H1 (cell line): ENCODE results near the gene MUC4. TPM values are rescaled to one million over a fixed set of nuclear protein-coding genes. Genes with fewer than 3 reads are reported as not detected.

Experiments used
- CTCF ChIA-PET: fragments of 300-600 bp; sonication (Branson Sonifier 250); formaldehyde crosslinking; loops from one replicate; lab custom pipeline; 2021; ENCODE audit not compliant: partially characterized antibody; lab: Charles Lee
- POLR2A ChIA-PET: fragments of 300-600 bp; sonication (Branson Sonifier 250); formaldehyde crosslinking; loops from one replicate; lab custom pipeline; 2021; ENCODE audit warnings: inconsistent platforms; ENCODE audit not compliant: partially characterized antibody; lab: Charles Lee
- DNase-seq, 2 experiments: peaks; one replicate each; pipeline versions ENCODE4 v3.0.0 to v3.0.0-alpha.2; 2010 to 2022; ENCODE audit warnings: low spot score in 2 of 2, low read depth in 1 of 2, mixed read lengths in 1 of 2
- FAIRE-seq: peaks from 2 replicates; lab custom pipeline; 2011; peaks lifted over from hg19 to GRCh38; lab: Jason Lieb, UNC
- H2AFZ ChIP-seq: 2 replicates; pipeline ENCODE4 v1.8.1; 2012; ENCODE audit warnings: low read length, inconsistent platforms
- H2AK5ac ChIP-seq: 2 replicates; pipeline ENCODE4 v1.6.1; 2013; ENCODE audit warnings: low read depth, low read length
- H2BK120ac ChIP-seq: replicated peaks from 2 replicates; pipeline ENCODE3; 2013; ENCODE audit warnings: low read depth, low read length, inconsistent platforms
- H2BK12ac ChIP-seq: 2 replicates; pipeline ENCODE4 v1.6.1; 2013; ENCODE audit warnings: low read depth, low read length
- H2BK15ac ChIP-seq: 2 replicates; pipeline ENCODE4 v1.6.1; 2013; ENCODE audit warnings: low read length
- H2BK20ac ChIP-seq: 2 replicates; pipeline ENCODE4 v1.6.1; 2013; ENCODE audit warnings: low read length
- H2BK5ac ChIP-seq: 2 replicates; pipeline ENCODE4 v1.6.1; 2013; ENCODE audit warnings: low read depth, low read length
- H3K14ac ChIP-seq: 2 replicates; pipeline ENCODE4 v1.6.1; 2013; ENCODE audit warnings: inconsistent platforms; ENCODE audit not compliant: insufficient read length
- H3K18ac ChIP-seq: 2 replicates; pipeline ENCODE4 v1.6.1; 2013; ENCODE audit warnings: low read length; ENCODE audit errors: extremely low read depth
- H3K23ac ChIP-seq: 2 replicates; pipeline ENCODE4 v1.6.1; 2013; ENCODE audit warnings: inconsistent platforms; ENCODE audit not compliant: insufficient read length
- H3K23me2 ChIP-seq: 2 replicates; pipeline ENCODE4 v1.6.1; 2013; ENCODE audit warnings: low read depth, low read length
- H3K27ac ChIP-seq: 2 replicates; pipeline ENCODE4 v1.6.1; 2011; ENCODE audit warnings: low read depth, low read length, inconsistent platforms
- H3K27me3 ChIP-seq, 4 experiments: replicated peaks in 1 of 4; 1 replicate in 1 of 4; 2 replicates in 3 of 4; pipeline versions ENCODE4 v1.6.1 to v1.8.1; 2011 to 2013; ENCODE audit warnings: low read length in 3 of 4, mild to moderate bottlenecking in 3 of 4, inconsistent platforms in 2 of 4, mixed read lengths in 2 of 4, moderate library complexity in 1 of 4; ENCODE audit not compliant: control insufficient read depth in 3 of 4, insufficient read depth in 3 of 4; ENCODE audit errors: extremely low read depth in 1 of 4
- H3K36me3 ChIP-seq, 4 experiments: 2 replicates each; pipeline versions ENCODE4 v1.6.1 to v1.8.1; 2011 to 2013; ENCODE audit warnings: mild to moderate bottlenecking in 4 of 4, low read length in 3 of 4, moderate library complexity in 2 of 4, control low read depth in 1 of 4, inconsistent platforms in 1 of 4; ENCODE audit not compliant: insufficient read depth in 4 of 4, control insufficient read depth in 2 of 4
- H3K4ac ChIP-seq: replicated peaks from 2 replicates; pipeline ENCODE3; 2013; ENCODE audit warnings: low read length, low read depth, mixed read lengths, inconsistent platforms; ENCODE audit not compliant: insufficient read length
- H3K4me1 ChIP-seq, 4 experiments: replicated peaks in 1 of 4; 1 replicate in 1 of 4; 2 replicates in 3 of 4; pipeline versions ENCODE4 v1.6.1 to v1.8.1; 2011 to 2013; ENCODE audit warnings: low read length in 3 of 4, inconsistent platforms in 2 of 4, mixed read lengths in 1 of 4; ENCODE audit not compliant: insufficient read depth in 4 of 4, control insufficient read depth in 3 of 4
- H3K4me2 ChIP-seq, 2 experiments: 2 replicates each; pipeline versions ENCODE4 v1.6.1 to v1.8.1; 2011 to 2013; ENCODE audit warnings: low read depth in 2 of 2, low read length in 2 of 2, control low read depth in 1 of 2, inconsistent platforms in 1 of 2, mild to moderate bottlenecking in 1 of 2; ENCODE audit not compliant: insufficient read depth in 1 of 2
- H3K4me3 ChIP-seq, 4 experiments: fragments of 200-600, 300-600 bp in 1 of 4; sonication (generic), shearing (Covaris generic), sonication (Bioruptor Twin) in 1 of 4; 2 replicates each; pipeline versions ENCODE4 v1.5.1 to v1.8.1; 2011 to 2016; ENCODE audit warnings: low read length in 4 of 4, low read depth in 3 of 4, control low read depth in 2 of 4, inconsistent platforms in 2 of 4, mild to moderate bottlenecking in 2 of 4, mixed read lengths in 1 of 4, moderate library complexity in 1 of 4; ENCODE audit not compliant: insufficient read depth in 2 of 4; ENCODE audit errors: extremely low read depth in 1 of 4
- H3K56ac ChIP-seq: replicated peaks from 2 replicates; pipeline ENCODE3; 2013; ENCODE audit warnings: low read depth, mild to moderate bottlenecking, mixed read lengths, low read length, inconsistent platforms; ENCODE audit not compliant: insufficient read length
- H3K79me1 ChIP-seq: 2 replicates; pipeline ENCODE4 v1.6.1; 2013; ENCODE audit warnings: low read depth, low read length, control low read depth
- H3K79me2 ChIP-seq, 2 experiments: 2 replicates each; pipeline versions ENCODE4 v1.6.1 to v1.8.1; 2012 to 2013; ENCODE audit warnings: low read length in 2 of 2, mild to moderate bottlenecking in 2 of 2, inconsistent platforms in 1 of 2; ENCODE audit not compliant: insufficient read depth in 2 of 2, control insufficient read depth in 1 of 2
- H3K9ac ChIP-seq, 4 experiments: replicated peaks in 1 of 4; 1 replicate in 1 of 4; 2 replicates in 3 of 4; pipeline versions ENCODE4 v1.6.1 to v1.8.1; 2011 to 2013; ENCODE audit warnings: low read depth in 3 of 4, low read length in 3 of 4, control low read depth in 2 of 4, mild to moderate bottlenecking in 2 of 4, moderate library complexity in 2 of 4, inconsistent platforms in 1 of 4; ENCODE audit errors: extremely low read depth in 1 of 4
- H3K9me3 ChIP-seq, 2 experiments: 2 replicates each; pipeline versions ENCODE4 v1.6.1 to v1.8.1; 2012 to 2013; ENCODE audit warnings: mild to moderate bottlenecking in 2 of 2, moderate library complexity in 2 of 2, control low read depth in 1 of 2, inconsistent platforms in 1 of 2, low read depth in 1 of 2, low read length in 1 of 2, mixed read lengths in 1 of 2; ENCODE audit not compliant: insufficient read depth in 2 of 2
- H4K20me1 ChIP-seq, 2 experiments: replicated peaks in 1 of 2; 2 replicates each; pipeline versions ENCODE3 to v1.8.1; 2011 to 2013; ENCODE audit warnings: inconsistent platforms in 2 of 2, low read length in 2 of 2, mild to moderate bottlenecking in 1 of 2; ENCODE audit not compliant: insufficient read depth in 2 of 2, control insufficient read depth in 1 of 2
- H4K5ac ChIP-seq: 2 replicates; pipeline ENCODE4 v1.6.1; 2013; ENCODE audit warnings: low read length, low read depth, mixed read lengths, inconsistent platforms; ENCODE audit not compliant: insufficient read length
- H4K8ac ChIP-seq: 2 replicates; pipeline ENCODE4 v1.8.0; 2013; ENCODE audit warnings: mild to moderate bottlenecking, moderate library complexity, low read length, inconsistent platforms; ENCODE audit not compliant: insufficient read depth; ENCODE audit errors: extremely low read depth
- H4K91ac ChIP-seq: replicated peaks from 2 replicates; pipeline ENCODE3; 2013; ENCODE audit warnings: low read length, mixed read lengths, inconsistent platforms; ENCODE audit not compliant: insufficient read length
- ATF2 ChIP-seq: IDR thresholded peaks from 2 replicates; pipeline ENCODE4 v1.6.1; 2012; ENCODE audit warnings: low read length, inconsistent platforms
- E2F6 ChIP-seq: IDR thresholded peaks from 2 replicates; pipeline ENCODE4 v1.6.1; 2012; ENCODE audit warnings: inconsistent platforms
- EGR1 ChIP-seq: IDR thresholded peaks from 2 replicates; pipeline ENCODE4 v1.6.1; 2011; ENCODE audit warnings: low read depth, low read length, borderline replicate concordance
- EZH2 ChIP-seq: fragments of 200-600 bp; sonication (generic); IDR thresholded peaks from 2 replicates; pipeline ENCODE4 v1.7.1; 2012; ENCODE audit warnings: low read depth, mild to moderate bottlenecking, moderate library complexity, low read length, inconsistent platforms; ENCODE audit not compliant: severe bottlenecking
- JUN ChIP-seq: IDR thresholded peaks from 2 replicates; pipeline ENCODE4 v1.6.1; 2011; ENCODE audit warnings: low read depth, mild to moderate bottlenecking, improper control_type of control experiment, low read length
- JUND ChIP-seq: IDR thresholded peaks from 2 replicates; pipeline ENCODE4 v1.6.1; 2011; ENCODE audit warnings: mild to moderate bottlenecking, improper control_type of control experiment, low read length
- SIRT6 ChIP-seq: IDR thresholded peaks from one replicate; pipeline ENCODE4 v1.7.1; 2012; ENCODE audit warnings: low read length, inconsistent platforms
- SIX5 ChIP-seq: IDR thresholded peaks from 2 replicates; pipeline ENCODE4 v1.6.1; 2011; ENCODE audit warnings: mild to moderate bottlenecking, low read depth, low read length
- SP1 ChIP-seq: IDR thresholded peaks from 2 replicates; pipeline ENCODE4 v1.6.1; 2011; ENCODE audit warnings: low read depth, low read length
- SP4 ChIP-seq: IDR thresholded peaks from 2 replicates; pipeline ENCODE4 v1.6.1; 2012; ENCODE audit warnings: low read length, inconsistent platforms
- TEAD4 ChIP-seq: IDR thresholded peaks from 2 replicates; pipeline ENCODE4 v1.6.1; 2012; ENCODE audit warnings: low read depth, low read length, inconsistent platforms, mixed read lengths
- YY1 ChIP-seq: IDR thresholded peaks from 2 replicates; pipeline ENCODE4 v1.6.1; 2011; ENCODE audit warnings: low read depth, mild to moderate bottlenecking, low read length
- WGBS, 2 experiments: shearing (Covaris generic) in 1 of 2; methylation state at CpG; one replicate each; pipeline versions ENCODE4 v1.1.6 to v1.1.7; 2013 to 2015; ENCODE audit warnings: low lambda C conversion rate in 2 of 2, mixed read lengths in 2 of 2, inconsistent platforms in 1 of 2, low coverage in 1 of 2, missing lambda C conversion rate in 1 of 2; ENCODE audit not compliant: insufficient replicate concordance in 2 of 2, insufficient coverage in 1 of 2, insufficient read length in 1 of 2; ENCODE audit errors: extremely low coverage in 1 of 2, missing lambda C conversion rate in 1 of 2; 5-methylcytosine and 5-hydroxymethylcytosine counted together
- polyA plus RNA-seq, 7 experiments: library from polyadenylated mRNA; depleted of rRNA in 3 of 7; stranded (reverse) in 5 of 7; unstranded in 2 of 7; fragments of >200 nt in 5 of 7; fragments of 200-250 nt in 2 of 7; gene quantifications; 1 replicate in 5 of 7; 2 replicates in 1 of 7; 4 replicates in 1 of 7; pipeline versions ENCODE4 v1.2.1 to v1.2.3, GENCODE V29; 2011 to 2013; ENCODE audit warnings: missing spikeins in 2 of 7, mixed read lengths in 2 of 7
- total RNA-seq: library from RNA; stranded (reverse); fragmentation: NEBNext Ultra II Directional; extraction: Animal tissue kit (Norgen Biotek cat#: 25700); gene quantifications from 2 replicates; pipeline ENCODE4 v1.2.1, GENCODE V29; 2021

MUC4 gene
- total and polyA plus RNA-seq, 2 of the 8 experiments (the other 6 are each of a cell fraction or from before 2014, with no cell fraction given): 0.89 to 2.0 TPM

- Histone ChIP-seq H3K56ac (no peak overlapping the region), H2AK5ac (no peak overlapping the region), H3K27ac (no peak overlapping the region), H4K91ac (no peak overlapping the region), H4K5ac (no peak overlapping the region), H3K9me3 (no peaks in the 10 kb centered on the region), H3K27me3 (no peaks in the 10 kb centered on the region; a peak in 1 of 7 replicates), H3K23ac (no peak overlapping the region), H3K4me1 (peaks cover 0 to 7% (median under 1%) of the 10 kb centered on the region in 4 experiments; a peak in 3 of 7 replicates), H2BK20ac (no peak overlapping the region), H3K14ac (no peak overlapping the region), H3K18ac (no peak overlapping the region), H4K20me1 (no peaks in the 10 kb centered on the region), H2BK15ac (no peak overlapping the region), H2BK120ac (no peak overlapping the region), H3K79me2 (no peaks in the 10 kb centered on the region), H2BK12ac (no peak overlapping the region), H3K23me2 (no peaks in the 10 kb centered on the region; the same call in 1 of the 2 replicates), H3K4me3 (no peak overlapping the region), H3K4ac (no peak overlapping the region), H2BK5ac (no peak overlapping the region), H3K4me2 (no peak overlapping the region), H3K36me3 (no peaks in the 10 kb centered on the region), H2AFZ (no peak overlapping the region), H4K8ac (no peak overlapping the region), H3K79me1 (no peaks in the 10 kb centered on the region), H3K9ac (no peak overlapping the region)
- WGBS, 2 experiments: 86% methylated on average over 6 of the region's 6 CpGs; no CpG with 5 or more reads in 1 of the 2 experiments
- POLR2A ChIA-PET: no interaction called here
- CTCF ChIA-PET: interaction anchor here (0.8 to 1.5 kb wide), 2 partner anchors 10 to 15 kb away, joined by 3 to 4 read pairs; no protein-coding TSS in a partner anchor
- DNase-seq (no peak), FAIRE-seq (no peak)
- TF ChIP-seq SIX5 (no peak), SIRT6 (no peak), E2F6 (no peak), SP4 (no peak), EZH2 (no peak), EGR1 (no peak), TEAD4 (no peak), JUN (no peak), SP1 (no peak), YY1 (no peak), ATF2 (no peak), JUND (no peak)
Measured at GRCh38 chr3:195714380-195715011, 97.2 kb downstream of the MUC4 start.
